ENCODE data around the gene FOXI1. TPM values are rescaled to one million over a fixed set of nuclear protein-coding genes. Genes with fewer than 3 reads are reported as not detected.
A peak's percentile ranks its signal among the peaks of the same experiment; 100 is the strongest.
"Not testable (repeated sequence)": the region's sequence is repeated elsewhere in the genome, so short reads cannot be mapped to it uniquely, and the experiment has no call there.

The FOXI1 gene
- total RNA-seq, 2 experiments from 2014 or later: not detected

DNA sequence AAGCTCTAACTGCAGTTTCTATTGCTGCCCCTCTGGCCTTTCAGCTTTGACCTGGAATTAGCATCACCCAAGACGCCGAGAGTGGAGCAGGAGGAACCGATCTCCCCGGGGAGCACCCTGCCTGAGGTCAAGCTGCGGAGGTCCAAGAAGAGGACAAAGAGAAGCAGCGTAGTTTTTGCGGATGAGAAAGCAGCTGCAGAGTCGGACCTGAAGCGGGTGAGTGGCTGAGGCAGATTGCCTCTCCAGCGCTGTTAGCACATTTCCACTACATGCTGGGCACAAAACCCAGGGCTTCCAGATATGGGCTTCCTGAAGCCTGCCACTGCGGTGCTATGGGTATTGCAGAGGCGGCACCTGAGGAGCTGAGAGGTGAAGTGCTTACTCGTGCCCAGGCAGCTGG lies 26.8 kb upstream of the FOXI1 start:
- DNase-seq: no peak
- Mint-ChIP-seq H3K27me3 (no peaks in the 10 kb centered on the region), H3K4me1 (peaks cover 11% of the 10 kb centered on the region), H3K9me3 (no peaks in the 10 kb centered on the region), H3K4me3 (no peak overlapping the region), H3K27ac (no peak overlapping the region), H3K36me3 (peaks cover 47% of the 10 kb centered on the region)

DNA sequence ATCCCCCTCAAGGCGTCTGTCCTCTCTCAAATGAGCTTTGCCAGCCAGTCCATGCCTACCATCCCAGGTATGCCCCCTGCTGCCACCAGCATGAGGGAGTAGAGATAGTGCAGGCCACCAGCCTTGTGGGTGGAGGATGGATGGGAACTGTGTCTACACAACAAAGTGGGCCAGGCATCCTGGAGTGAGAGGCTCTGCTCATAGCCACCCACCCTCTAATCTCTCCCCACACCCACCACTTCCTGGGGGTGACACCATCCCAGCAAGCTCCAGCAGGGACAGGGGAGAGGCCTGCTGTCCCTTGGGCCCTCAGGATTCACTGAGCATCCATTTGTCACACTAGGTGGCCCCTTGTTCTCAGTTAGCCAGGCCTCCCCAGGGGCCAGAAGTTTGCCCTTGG lies 25.5 kb upstream of the FOXI1 start:
- peaks cover 11% of the 10 kb centered on the region for H3K4me1 Mint-ChIP-seq
- H3K4me3 Mint-ChIP-seq: no peak overlapping the region
- peaks cover 53% of the 10 kb centered on the region for H3K36me3 Mint-ChIP-seq
- no peaks in the 10 kb centered on the region for H3K27me3 Mint-ChIP-seq
- DNase-seq: no peak
- no peaks in the 10 kb centered on the region for H3K9me3 Mint-ChIP-seq
- H3K27ac Mint-ChIP-seq: no peak overlapping the region

- H3K36me3 Mint-ChIP-seq: peaks cover 55% of the 10 kb centered on the region
- DNase-seq: no peak
- no peaks in the 10 kb centered on the region for H3K9me3 Mint-ChIP-seq
- H3K27me3 Mint-ChIP-seq: no peaks in the 10 kb centered on the region
- H3K4me1 Mint-ChIP-seq: peaks cover 11% of the 10 kb centered on the region
- no peak overlapping the region for H3K27ac Mint-ChIP-seq
- no peak overlapping the region for H3K4me3 Mint-ChIP-seq
Observed at GRCh38 chr5:170080786-170081445, 24.8 kb upstream of the FOXI1 start.

DNA sequence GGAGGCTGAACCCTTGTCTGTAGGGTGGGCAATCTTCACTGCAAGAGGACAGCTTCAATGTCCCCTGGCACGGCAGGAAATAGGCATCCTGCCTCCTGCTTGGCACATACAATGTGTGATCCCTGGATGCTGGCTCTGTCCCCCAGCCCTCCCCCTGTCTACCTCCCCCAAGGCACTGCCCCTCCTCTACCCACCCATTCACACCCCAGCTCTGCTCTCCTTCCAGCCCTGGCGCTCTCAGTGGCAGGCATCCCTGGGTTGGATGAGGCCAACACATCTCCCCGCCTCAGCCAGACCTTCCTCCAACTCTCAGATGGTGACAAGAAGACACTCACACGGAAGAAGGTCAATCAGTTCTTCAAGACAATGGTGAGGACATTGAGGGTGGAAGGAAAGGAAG lies 24.1 kb upstream of the FOXI1 start:
- DNase-seq: no peak
- peaks cover 9% of the 10 kb centered on the region for H3K4me1 Mint-ChIP-seq
- no peaks in the 10 kb centered on the region for H3K9me3 Mint-ChIP-seq
- peaks cover 54% of the 10 kb centered on the region for H3K36me3 Mint-ChIP-seq
- H3K27ac Mint-ChIP-seq: no peak overlapping the region
- H3K27me3 Mint-ChIP-seq: no peaks in the 10 kb centered on the region
- no peak overlapping the region for H3K4me3 Mint-ChIP-seq

- Mint-ChIP-seq H3K36me3 (peaks cover 58% of the 10 kb centered on the region), H3K27me3 (no peaks in the 10 kb centered on the region), H3K27ac (no peak overlapping the region), H3K4me1 (peaks cover 4% of the 10 kb centered on the region), H3K9me3 (no peaks in the 10 kb centered on the region), H3K4me3 (no peak overlapping the region)
- no peak for DNase-seq
Observed at GRCh38 chr5:170082701-170083100, 23.0 kb upstream of the FOXI1 start.

- Mint-ChIP-seq H3K4me1 (no peaks in the 10 kb centered on the region), H3K4me3 (no peak overlapping the region), H3K9me3 (no peaks in the 10 kb centered on the region), H3K36me3 (peaks cover 43% of the 10 kb centered on the region), H3K27ac (no peak overlapping the region), H3K27me3 (no peaks in the 10 kb centered on the region)
- no peak for DNase-seq
Observed at GRCh38 chr5:170087168-170087817, 18.4 kb upstream of the FOXI1 start.

DNA sequence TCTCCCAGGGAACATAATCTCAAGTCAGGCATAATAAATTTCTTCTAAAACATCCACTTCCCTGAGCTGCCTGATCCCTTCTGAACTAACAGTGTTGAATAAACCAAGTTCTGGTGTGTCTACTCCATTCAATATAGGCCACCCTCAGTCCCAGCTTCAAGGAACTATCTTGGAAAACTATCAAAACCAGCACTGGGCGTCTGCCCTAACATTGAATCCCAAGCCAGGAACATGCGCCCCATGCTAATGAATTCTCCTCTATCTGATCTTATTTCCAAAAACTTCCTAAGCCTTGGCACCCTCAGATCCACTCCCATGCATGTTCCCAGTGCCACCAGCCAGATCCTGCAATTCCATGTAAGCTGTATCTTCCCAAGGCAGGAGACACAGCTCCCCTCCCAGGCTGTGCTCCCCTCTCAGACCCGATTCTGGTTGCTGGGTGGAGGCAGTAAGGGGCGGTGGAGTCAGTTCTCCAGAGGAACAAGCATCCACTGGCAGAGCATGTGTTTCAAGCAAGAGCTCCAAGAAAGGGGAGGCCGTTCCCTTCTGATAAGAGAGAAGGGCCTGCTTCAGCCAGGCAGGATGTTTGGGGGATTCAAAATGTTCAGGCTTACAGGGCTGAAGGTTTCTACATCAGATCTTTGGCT lies 13.1 kb upstream of the FOXI1 start:
- H3K9me3 Mint-ChIP-seq: no peaks in the 10 kb centered on the region

DNA sequence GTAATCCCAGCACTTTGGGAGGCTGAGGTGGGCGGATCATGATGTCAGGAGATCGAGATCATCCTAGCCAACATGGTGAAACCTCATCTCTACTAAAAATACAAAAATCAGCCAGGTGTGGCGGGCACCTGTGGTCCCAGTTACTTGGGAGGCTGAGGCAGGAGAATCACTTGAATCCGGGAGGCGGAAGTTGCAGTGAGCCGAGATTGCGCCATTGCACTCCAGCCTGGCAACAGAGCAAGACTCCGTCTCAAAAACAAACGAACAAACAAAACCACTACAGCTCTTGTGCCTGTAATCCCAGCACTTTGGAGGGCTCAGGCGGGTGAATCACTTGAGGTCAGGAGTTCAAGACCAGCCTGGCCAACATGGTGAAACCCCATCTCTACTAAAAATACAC lies 11.4 kb upstream of the FOXI1 start:
- H3K4me1 Mint-ChIP-seq, H3K36me3 Mint-ChIP-seq, H3K27me3 Mint-ChIP-seq, H3K27ac Mint-ChIP-seq, H3K4me3 Mint-ChIP-seq, H3K9me3 Mint-ChIP-seq, DNase-seq: not testable (repeated sequence)

More for the DNA sequence above, 13.1 kb upstream of the FOXI1 start:
- Mint-ChIP-seq H3K4me3 (no peak overlapping the region), H3K4me1 (peaks cover 7% of the 10 kb centered on the region), H3K27me3 (peaks cover 1% of the 10 kb centered on the region), H3K27ac (no peak overlapping the region), H3K36me3 (peaks cover 2% of the 10 kb centered on the region)
- DNase-seq: no peak

GRCh38 chr5:170095646-170096045 lies 10.1 kb upstream of the FOXI1 start:
- peaks cover 11% of the 10 kb centered on the region for H3K27me3 Mint-ChIP-seq
- H3K4me1 Mint-ChIP-seq: peaks cover 9% of the 10 kb centered on the region
- H3K27ac Mint-ChIP-seq: no peak overlapping the region
- H3K9me3 Mint-ChIP-seq: no peaks in the 10 kb centered on the region
- H3K36me3 Mint-ChIP-seq: no peaks in the 10 kb centered on the region
- no peak overlapping the region for H3K4me3 Mint-ChIP-seq
- DNase-seq: no peak

GRCh38 chr5:170097934-170098333 lies 7.8 kb upstream of the FOXI1 start:
- Mint-ChIP-seq H3K36me3 (no peaks in the 10 kb centered on the region), H3K9me3 (no peaks in the 10 kb centered on the region), H3K27me3 (peaks cover 11% of the 10 kb centered on the region), H3K4me1 (peaks cover 9% of the 10 kb centered on the region), H3K27ac (no peak overlapping the region), H3K4me3 (no peak overlapping the region)
- no peak for DNase-seq

DNA sequence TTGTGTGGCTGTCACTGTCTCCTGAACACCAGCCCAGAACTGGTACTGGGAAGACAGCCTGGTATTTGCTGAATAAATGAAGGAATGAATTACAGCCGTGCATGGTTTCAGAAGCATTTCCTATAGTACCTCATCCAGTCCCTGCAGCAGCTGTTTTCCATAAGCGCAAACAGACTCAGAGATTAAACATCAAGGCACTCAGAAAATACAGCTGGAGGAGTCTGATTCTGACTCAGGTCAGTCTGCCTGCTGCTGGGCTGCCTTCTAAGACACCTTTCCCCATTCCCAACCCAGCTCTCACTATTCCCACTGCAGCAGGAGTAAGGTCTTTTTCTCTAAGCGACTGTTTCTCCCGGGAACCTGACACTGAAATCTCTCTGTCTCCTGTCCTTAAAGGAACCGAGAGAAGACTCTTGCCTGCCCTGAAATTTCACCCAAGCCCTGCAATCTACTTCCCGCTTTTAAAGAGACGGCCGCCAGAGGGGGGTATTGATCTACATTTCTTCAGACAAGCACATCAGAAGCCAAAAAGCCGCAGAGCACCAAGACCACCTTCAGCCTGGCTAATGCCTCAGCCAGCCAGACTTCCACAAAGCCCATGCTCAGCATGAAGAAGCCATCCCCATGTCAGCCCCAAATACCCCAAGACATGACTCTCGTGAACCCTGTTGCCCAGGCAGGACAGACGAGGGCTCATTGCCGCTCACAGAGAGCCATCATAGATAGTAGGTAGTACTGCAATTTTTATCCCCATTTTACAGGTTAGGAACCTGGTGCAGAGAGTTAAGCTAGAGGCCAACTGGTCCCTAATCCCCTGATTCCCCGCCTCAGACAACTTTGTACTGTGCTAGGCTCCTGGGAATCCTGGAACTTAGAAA lies 5.4 kb upstream of the FOXI1 start:
- H3K4me3 Mint-ChIP-seq: no peak overlapping the region
- peaks cover 14% of the 10 kb centered on the region for H3K27me3 Mint-ChIP-seq
- no peaks in the 10 kb centered on the region for H3K36me3 Mint-ChIP-seq
- H3K4me1 Mint-ChIP-seq: peaks cover 1% of the 10 kb centered on the region
- no peak overlapping the region for H3K27ac Mint-ChIP-seq
- no peaks in the 10 kb centered on the region for H3K9me3 Mint-ChIP-seq
- DNase-seq: peak; percentile 55

- H3K27ac Mint-ChIP-seq: no peak overlapping the region
- H3K27me3 Mint-ChIP-seq: peaks cover 22% of the 10 kb centered on the region
- H3K36me3 Mint-ChIP-seq: no peaks in the 10 kb centered on the region
- peaks cover 1% of the 10 kb centered on the region for H3K4me1 Mint-ChIP-seq
- no peaks in the 10 kb centered on the region for H3K9me3 Mint-ChIP-seq
- H3K4me3 Mint-ChIP-seq: no peak overlapping the region
- DNase-seq: no peak
Observed at GRCh38 chr5:170103447-170103846, 2.2 kb upstream of the FOXI1 start.

- no peaks in the 10 kb centered on the region for H3K9me3 Mint-ChIP-seq
- no peaks in the 10 kb centered on the region for H3K36me3 Mint-ChIP-seq
- H3K4me1 Mint-ChIP-seq: peaks cover 1% of the 10 kb centered on the region
- peaks cover 22% of the 10 kb centered on the region for H3K27me3 Mint-ChIP-seq
- no peak for DNase-seq
- H3K4me3 Mint-ChIP-seq: no peak overlapping the region
- no peak overlapping the region for H3K27ac Mint-ChIP-seq
Observed at GRCh38 chr5:170104299-170104698, 1.4 kb upstream of the FOXI1 start.

DNA sequence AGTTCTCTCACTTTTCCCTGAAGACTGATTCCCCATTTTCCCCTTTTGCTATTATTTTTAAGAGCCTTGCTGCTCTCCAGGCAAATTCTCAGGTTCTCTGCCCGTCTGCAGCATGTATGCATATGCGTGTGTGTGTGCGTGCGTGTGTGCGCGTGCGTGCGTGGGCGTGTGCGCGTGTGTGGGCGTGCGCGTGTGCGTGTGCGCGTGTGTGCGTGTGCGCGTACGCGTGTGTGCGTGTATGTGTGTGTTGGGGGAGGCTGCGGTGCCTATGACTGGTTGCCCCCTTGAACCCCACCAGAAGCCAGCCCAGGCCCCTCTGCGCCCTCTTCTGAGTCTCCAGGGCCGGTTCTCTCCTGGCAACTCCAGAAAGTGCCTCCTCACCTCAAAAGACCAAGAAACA lies 987 bp upstream of the FOXI1 start:
- peaks cover 22% of the 10 kb centered on the region for H3K27me3 Mint-ChIP-seq
- H3K27ac Mint-ChIP-seq: no peak overlapping the region
- no peaks in the 10 kb centered on the region for H3K36me3 Mint-ChIP-seq
- H3K4me3 Mint-ChIP-seq: no peak overlapping the region
- DNase-seq: no peak
- no peaks in the 10 kb centered on the region for H3K9me3 Mint-ChIP-seq
- peaks cover 1% of the 10 kb centered on the region for H3K4me1 Mint-ChIP-seq

DNA sequence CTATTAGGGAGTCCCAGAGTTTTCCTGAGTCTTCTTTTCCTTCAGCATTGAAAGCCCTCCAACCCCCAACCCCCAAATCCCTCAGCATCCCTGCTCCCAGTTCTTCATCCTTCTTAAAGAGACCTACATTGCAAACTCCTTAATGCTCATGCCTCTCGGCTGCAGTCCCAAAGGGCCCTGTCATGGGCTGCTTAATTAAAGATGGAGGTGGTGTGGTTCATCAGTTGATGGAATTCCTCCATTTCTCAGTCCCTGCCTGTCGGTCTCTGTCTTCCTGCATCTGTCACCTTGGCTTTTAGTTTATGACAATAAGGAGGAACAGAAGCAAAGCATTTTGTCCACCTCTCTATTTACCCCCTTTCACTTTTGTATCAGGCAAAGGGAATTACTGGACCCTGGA lies 2.0 kb downstream of the FOXI1 start:
- H3K36me3 Mint-ChIP-seq: no peaks in the 10 kb centered on the region
- H3K27me3 Mint-ChIP-seq: peaks cover 17% of the 10 kb centered on the region
- no peak overlapping the region for H3K27ac Mint-ChIP-seq
- DNase-seq: no peak
- H3K4me3 Mint-ChIP-seq: no peak overlapping the region
- no peaks in the 10 kb centered on the region for H3K4me1 Mint-ChIP-seq
- H3K9me3 Mint-ChIP-seq: no peaks in the 10 kb centered on the region

Data from activated naive CD8-positive, alpha-beta T cell treated with anti-CD3 and anti-CD28 coated beads for 36 hours (primary cell).